PC-3 (cell line): Measurements from ENCODE around the gene PGAP6.

Source experiments
- EZH2 ChIP-seq: fragments of 300-600 bp; sonication (generic); IDR thresholded peaks from one replicate; pipeline ENCODE4 v1.6.1; 2017; ENCODE audit warnings: antibody characterized with exemption, mild to moderate bottlenecking, low read length; ENCODE audit not compliant: unreplicated experiment
- EZH2phosphoT487 ChIP-seq: fragments of 300-600 bp; sonication (generic); IDR thresholded peaks from 2 replicates; pipeline ENCODE4 v1.6.1; 2018; ENCODE audit warnings: mild to moderate bottlenecking, antibody characterized with exemption, low read length, borderline replicate concordance
- TF ChIP-seq, protein P1 (sequence below): fragments of 300-600 bp; sonication (generic); conservative IDR thresholded peaks from 2 replicates; pipeline ENCODE4 v1.5.1; 2017; ENCODE audit warnings: antibody characterized with exemption, low read depth, mild to moderate bottlenecking, low read length

DNA sequence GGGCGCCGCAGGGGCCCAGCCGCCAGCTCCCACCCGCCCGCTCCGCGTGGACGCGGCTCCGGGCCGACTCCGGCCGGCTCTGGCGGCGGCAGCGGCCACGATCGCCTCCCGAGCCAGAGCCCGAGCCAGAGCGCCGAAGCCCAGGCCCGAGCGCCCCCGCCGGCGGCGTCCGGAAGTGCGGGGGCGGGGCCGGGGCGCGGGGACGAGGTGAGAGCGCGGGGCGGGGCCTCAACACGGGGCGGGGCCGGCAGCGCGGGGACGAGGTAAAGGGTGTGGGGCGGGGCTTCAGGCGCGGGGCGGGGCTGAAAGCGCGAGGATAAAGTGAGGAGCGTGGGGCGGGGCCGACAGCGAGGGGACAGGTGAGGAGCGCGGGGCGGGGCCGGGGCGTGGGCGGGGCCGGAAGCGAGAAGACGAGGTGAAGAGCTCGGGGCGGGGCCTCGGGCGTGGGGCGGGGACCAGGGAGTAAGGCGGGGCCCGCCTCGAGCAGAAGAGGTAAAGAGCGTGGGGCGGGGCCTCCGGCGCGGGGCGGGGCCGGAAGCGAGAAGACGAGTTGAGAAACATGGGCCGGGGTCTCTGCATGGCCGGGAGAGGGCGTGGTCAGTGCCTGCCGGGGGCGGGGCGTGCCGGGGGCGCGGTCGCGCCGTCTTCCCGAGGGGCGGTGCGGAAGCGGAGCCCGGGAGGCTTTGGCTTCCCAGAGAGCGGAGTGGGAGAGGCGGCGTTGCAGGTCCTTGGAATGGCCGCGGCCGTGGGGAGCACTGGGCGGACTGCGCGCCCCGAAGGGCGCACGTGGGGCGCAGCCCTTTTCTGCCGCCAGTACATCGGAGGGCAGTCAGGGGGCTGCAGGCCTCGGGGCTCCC is 29.0 kb downstream of the PGAP6 start, which contains the start of gene AXIN1:
- TF ChIP-seq, protein P1, sequence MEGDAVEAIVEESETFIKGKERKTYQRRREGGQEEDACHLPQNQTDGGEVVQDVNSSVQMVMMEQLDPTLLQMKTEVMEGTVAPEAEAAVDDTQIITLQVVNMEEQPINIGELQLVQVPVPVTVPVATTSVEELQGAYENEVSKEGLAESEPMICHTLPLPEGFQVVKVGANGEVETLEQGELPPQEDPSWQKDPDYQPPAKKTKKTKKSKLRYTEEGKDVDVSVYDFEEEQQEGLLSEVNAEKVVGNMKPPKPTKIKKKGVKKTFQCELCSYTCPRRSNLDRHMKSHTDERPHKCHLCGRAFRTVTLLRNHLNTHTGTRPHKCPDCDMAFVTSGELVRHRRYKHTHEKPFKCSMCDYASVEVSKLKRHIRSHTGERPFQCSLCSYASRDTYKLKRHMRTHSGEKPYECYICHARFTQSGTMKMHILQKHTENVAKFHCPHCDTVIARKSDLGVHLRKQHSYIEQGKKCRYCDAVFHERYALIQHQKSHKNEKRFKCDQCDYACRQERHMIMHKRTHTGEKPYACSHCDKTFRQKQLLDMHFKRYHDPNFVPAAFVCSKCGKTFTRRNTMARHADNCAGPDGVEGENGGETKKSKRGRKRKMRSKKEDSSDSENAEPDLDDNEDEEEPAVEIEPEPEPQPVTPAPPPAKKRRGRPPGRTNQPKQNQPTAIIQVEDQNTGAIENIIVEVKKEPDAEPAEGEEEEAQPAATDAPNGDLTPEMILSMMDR = no peak
- no peak for TF ChIP-seq EZH2
- no peak for TF ChIP-seq EZH2phosphoT487
